Glutamatergic neuron (in vitro differentiated cells): ENCODE data around the gene MBTPS1. TPM values are rescaled to one million over a fixed set of nuclear protein-coding genes. Genes with fewer than 3 reads are reported as not detected.
A peak's percentile ranks its signal among the peaks of the same experiment; 100 is the strongest.

Experiments used
- DNase-seq: peaks from one replicate; pipeline ENCODE4 v3.0.0; 2022
- H3K27ac Mint-ChIP-seq: one replicate; pipeline ENCODE4 v1.8.0; 2020; ENCODE audit warnings: mild to moderate bottlenecking, mixed read lengths, inconsistent platforms; ENCODE audit not compliant: unreplicated experiment
- H3K27me3 Mint-ChIP-seq: one replicate; pipeline ENCODE4 v1.8.0; 2020; ENCODE audit warnings: mild to moderate bottlenecking, moderate library complexity, mixed read lengths, inconsistent platforms; ENCODE audit not compliant: unreplicated experiment
- H3K36me3 Mint-ChIP-seq: one replicate; pipeline ENCODE4 v1.8.0; 2020; ENCODE audit warnings: mild to moderate bottlenecking, mixed read lengths, inconsistent platforms; ENCODE audit not compliant: unreplicated experiment
- H3K4me1 Mint-ChIP-seq: one replicate; pipeline ENCODE4 v1.8.0; 2020; ENCODE audit warnings: mild to moderate bottlenecking, low read depth, mixed read lengths, inconsistent platforms; ENCODE audit not compliant: unreplicated experiment
- H3K4me3 Mint-ChIP-seq: one replicate; pipeline ENCODE4 v1.8.0; 2020; ENCODE audit warnings: mild to moderate bottlenecking, mixed read lengths, inconsistent platforms; ENCODE audit not compliant: unreplicated experiment
- H3K9me3 Mint-ChIP-seq: one replicate; pipeline ENCODE4 v1.8.0; 2020; ENCODE audit warnings: mild to moderate bottlenecking, moderate library complexity, mixed read lengths, inconsistent platforms; ENCODE audit not compliant: unreplicated experiment
- CTCF ChIP-seq: fragments of 200-600 bp; sonication (generic); IDR thresholded peaks from one replicate; pipeline ENCODE4 v1.5.0; 2021; ENCODE audit not compliant: partially characterized antibody, unreplicated experiment
- total RNA-seq: library from RNA; stranded (reverse); fragmentation: NEBNext Ultra II Directional; extraction: Animal tissue kit (Norgen Biotek cat#: 25700); gene quantifications from one replicate; pipeline ENCODE4 v1.2.1, GENCODE V29; 2021; ENCODE audit not compliant: unreplicated experiment

MBTPS1 gene
- total RNA-seq, 1 donor from 2014 or later = 105 TPM

GRCh38 chr16:84040823-84041820, 75.6 kb downstream of the MBTPS1 start:
- Mint-ChIP-seq H3K9me3 (peaks cover 10% of the 10 kb centered on the region), H3K4me1 (peaks cover 27% of the 10 kb centered on the region), H3K36me3 (no peaks in the 10 kb centered on the region), H3K27ac (peak overlapping the region; percentile 10), H3K27me3 (peaks cover 11% of the 10 kb centered on the region), H3K4me3 (no peak overlapping the region)
- DNase-seq = no peak
- TF ChIP-seq CTCF = no peak

- H3K27ac Mint-ChIP-seq = peak overlapping the region; percentile 10
- H3K4me1 Mint-ChIP-seq = peaks cover 27% of the 10 kb centered on the region
- peaks cover 11% of the 10 kb centered on the region for H3K27me3 Mint-ChIP-seq
- H3K9me3 Mint-ChIP-seq = peaks cover 10% of the 10 kb centered on the region
- DNase-seq = no peak
- H3K36me3 Mint-ChIP-seq = no peaks in the 10 kb centered on the region
- peak overlapping the region; percentile 28 for H3K4me3 Mint-ChIP-seq
- no peak for TF ChIP-seq CTCF
Measured at GRCh38 chr16:84040226-84040822, 76.4 kb downstream of the MBTPS1 start.

GRCh38 chr16:84039696-84040095, 77.0 kb downstream of the MBTPS1 start:
- Mint-ChIP-seq H3K9me3 (peaks cover 10% of the 10 kb centered on the region), H3K4me1 (peaks cover 25% of the 10 kb centered on the region), H3K27ac (no peak overlapping the region), H3K4me3 (no peak overlapping the region), H3K36me3 (no peaks in the 10 kb centered on the region), H3K27me3 (peaks cover 11% of the 10 kb centered on the region)
- no peak for TF ChIP-seq CTCF
- no peak for DNase-seq

GRCh38 chr16:84038469-84038868, 78.3 kb downstream of the MBTPS1 start:
- H3K4me1 Mint-ChIP-seq = peaks cover 21% of the 10 kb centered on the region
- DNase-seq = no peak
- peaks cover 8% of the 10 kb centered on the region for H3K27me3 Mint-ChIP-seq
- peaks cover 11% of the 10 kb centered on the region for H3K9me3 Mint-ChIP-seq
- H3K4me3 Mint-ChIP-seq = peak overlapping the region; percentile 45
- TF ChIP-seq CTCF = no peak
- peak overlapping the region; percentile 83 for H3K27ac Mint-ChIP-seq
- H3K36me3 Mint-ChIP-seq = no peaks in the 10 kb centered on the region
